Measurements from ENCODE around the gene PPP3CA. TPM values are rescaled to one million over a fixed set of nuclear protein-coding genes. Genes with fewer than 3 reads are reported as not detected.

Gene PPP3CA
- polyA plus RNA-seq, 3 donors = 38.1 to 41.4 (median 41.4) TPM

GRCh38 chr4:101064541-101065180 lies 282.7 kb downstream of the PPP3CA start:
- no peak for DNase-seq

GRCh38 chr4:101055392-101055791 lies 291.9 kb downstream of the PPP3CA start:
- DNase-seq = no peak

- DNase-seq = no peak
These were observed 296.5 kb downstream of the PPP3CA start for GRCh38 chr4:101050837-101051205.

- no peak for DNase-seq
These were observed 297.1 kb downstream of the PPP3CA start for GRCh38 chr4:101050088-101050836.

GRCh38 chr4:101049549-101050001 lies 297.8 kb downstream of the PPP3CA start:
- DNase-seq = no peak

- no peak for DNase-seq
These were observed 302.6 kb downstream of the PPP3CA start for GRCh38 chr4:101044766-101045165.

GRCh38 chr4:101042847-101043246 lies 304.5 kb downstream of the PPP3CA start:
- no peak for DNase-seq

- DNase-seq = no peak
These were observed 306.6 kb downstream of the PPP3CA start for GRCh38 chr4:101040776-101041175.

- no peak for DNase-seq
These were observed 308.0 kb downstream of the PPP3CA start for GRCh38 chr4:101039367-101039766.

- no peak for DNase-seq
These were observed 309.4 kb downstream of the PPP3CA start for GRCh38 chr4:101037938-101038413.

- DNase-seq = no peak
These were observed 310.1 kb downstream of the PPP3CA start for GRCh38 chr4:101037249-101037648.

- no peak for DNase-seq
These were observed 311.8 kb downstream of the PPP3CA start for GRCh38 chr4:101035487-101035886.

GRCh38 chr4:101033986-101034385 lies 313.3 kb downstream of the PPP3CA start:
- DNase-seq = no peak

- no peak for DNase-seq
These were observed 314.8 kb downstream of the PPP3CA start for GRCh38 chr4:101032541-101032940.

- DNase-seq = no peak
These were observed 315.4 kb downstream of the PPP3CA start for GRCh38 chr4:101031971-101032370.

- no peak for DNase-seq
These were observed 318.4 kb downstream of the PPP3CA start for GRCh38 chr4:101028886-101029285.

GRCh38 chr4:101027721-101028120 lies 319.6 kb downstream of the PPP3CA start:
- no peak for DNase-seq

GRCh38 chr4:101025755-101026154 lies 321.6 kb downstream of the PPP3CA start:
- no peak for DNase-seq

- no peak for DNase-seq
These were observed 324.9 kb downstream of the PPP3CA start for GRCh38 chr4:101022151-101023024.

GRCh38 chr4:101020956-101021355 lies 326.4 kb downstream of the PPP3CA start:
- DNase-seq = no peak

GRCh38 chr4:101019941-101020401 lies 327.4 kb downstream of the PPP3CA start:
- no peak for DNase-seq

GRCh38 chr4:101019313-101019712 lies 328.0 kb downstream of the PPP3CA start:
- no peak for DNase-seq
